Liver (tissue), 3 donors: ENCODE results near the gene UBASH3A.
A peak's percentile ranks its signal among the peaks of the same experiment; 100 is the strongest.

Experiments used
- CTCF ChIP-seq: fragments of 150-350 bp; IDR thresholded peaks from 2 replicates; pipeline ENCODE4 v1.5.1; 2017; ENCODE audit warnings: improper control_type of control experiment, low read depth, low read length; ENCODE audit not compliant: missing input control
- RAD21 ChIP-seq, 2 donors: IDR thresholded peaks; 2 replicates each; pipeline ENCODE4 v1.6.1; 2016; ENCODE audit warnings: antibody characterized with exemption in 2 of 2, mild to moderate bottlenecking in 2 of 2
- donor health status: healthy.
- donor health status: healthy.

GRCh38 chr21:42495765-42496119 lies 92.0 kb downstream of the UBASH3A start:
- TF ChIP-seq CTCF (no peak), RAD21 (IDR thresholded peaks at IDR 0.05) (peak in 1 of 2 donors; percentile 36)
